Brain microvascular endothelial cell (primary cell): ENCODE measurements around the gene PCDH1.

Experiments used
- DNase-seq: peaks from one replicate; pipeline ENCODE4 v3.0.0-alpha.2; 2020
- H3K27ac ChIP-seq: fragments of 250-450 bp; sonication (Bioruptor Pico); 2 replicates; pipeline ENCODE4 v1.5.1; 2020; ENCODE audit warnings: mild to moderate bottlenecking, moderate library complexity
- H3K27me3 ChIP-seq: fragments of 250-450 bp; sonication (Bioruptor Pico); replicated peaks from 2 replicates; pipeline ENCODE4 v1.5.1; 2020; ENCODE audit warnings: mild to moderate bottlenecking
- H3K36me3 ChIP-seq: fragments of 250-450 bp; sonication (Bioruptor Pico); replicated peaks from 2 replicates; pipeline ENCODE4 v1.5.1; 2020; ENCODE audit warnings: mild to moderate bottlenecking
- H3K4me3 ChIP-seq: 2 replicates; pipeline ENCODE4 v1.5.1; 2011; ENCODE audit warnings: low read depth, mild to moderate bottlenecking, control low read depth, low read length, moderate library complexity
- CTCF ChIP-seq: IDR thresholded peaks from 2 replicates; pipeline ENCODE4 v1.5.1; 2011; ENCODE audit warnings: low read depth, mild to moderate bottlenecking, moderate library complexity, low read length, control low read depth, inconsistent platforms; ENCODE audit errors: missing control alignments
- in situ Hi-C: cut with HindIII; loops from 2 replicates; pipeline ENCODE4 v1.10.0; 2017; ENCODE audit warnings: low sequenced_read_pairs, low pct_ligation_motif_present

The PCDH1 gene

GRCh38 chr5:141864371-141865370, 13.5 kb downstream of the PCDH1 start:
- in situ Hi-C loops = no loop called here
- DNase-seq = no peak
- no peak for TF ChIP-seq CTCF
- Histone ChIP-seq H3K27ac (no peak overlapping the region), H3K4me3 (no peak overlapping the region), H3K27me3 (peaks cover 2% of the 10 kb centered on the region), H3K36me3 (no peaks in the 10 kb centered on the region)

- Histone ChIP-seq H3K27me3 (peaks cover 3% of the 10 kb centered on the region), H3K27ac (no peak overlapping the region), H3K36me3 (no peaks in the 10 kb centered on the region), H3K4me3 (no peak overlapping the region)
- TF ChIP-seq CTCF = no peak
- no peak for DNase-seq
- in situ Hi-C loops = no loop called here
Measured at GRCh38 chr5:141863569-141864178, 14.5 kb downstream of the PCDH1 start.

- H3K4me3 ChIP-seq = no peak overlapping the region
- DNase-seq = no peak
- no peak overlapping the region for H3K27ac ChIP-seq
- in situ Hi-C loops = no loop called here
- no peak for TF ChIP-seq CTCF
- no peaks in the 10 kb centered on the region for H3K36me3 ChIP-seq
- peaks cover 3% of the 10 kb centered on the region for H3K27me3 ChIP-seq
Measured at GRCh38 chr5:141862936-141863543, 15.2 kb downstream of the PCDH1 start.

GRCh38 chr5:141861194-141861593, 17.0 kb downstream of the PCDH1 start:
- Histone ChIP-seq H3K27me3 (peaks cover 3% of the 10 kb centered on the region), H3K36me3 (no peaks in the 10 kb centered on the region), H3K27ac (no peak overlapping the region), H3K4me3 (no peak overlapping the region)
- no peak for DNase-seq
- TF ChIP-seq CTCF = no peak
- in situ Hi-C loops = no loop called here

- H3K27ac ChIP-seq = no peak overlapping the region
- TF ChIP-seq CTCF = no peak
- H3K36me3 ChIP-seq = no peaks in the 10 kb centered on the region
- H3K4me3 ChIP-seq = no peak overlapping the region
- DNase-seq = no peak
- in situ Hi-C loops = no loop called here
- peaks cover 3% of the 10 kb centered on the region for H3K27me3 ChIP-seq
Measured at GRCh38 chr5:141858079-141858765, 20.0 kb downstream of the PCDH1 start.
